AG09309 (cell line): Measurements from ENCODE around the gene LAMA4.

Experiments
- DNase-seq: peaks from one replicate; pipeline ENCODE4 v3.0.0-alpha.2; 2010; ENCODE audit warnings: low read depth
- H3K4me3 ChIP-seq: 2 replicates; pipeline ENCODE4 v1.5.1; 2011; ENCODE audit warnings: mild to moderate bottlenecking, low read depth, low read length, moderate library complexity; ENCODE audit not compliant: control insufficient read depth
- CTCF ChIP-seq: IDR thresholded peaks from 2 replicates; pipeline ENCODE4 v1.5.1; 2011; ENCODE audit warnings: mild to moderate bottlenecking, low read depth, low read length, inconsistent platforms; ENCODE audit not compliant: insufficient read depth, control insufficient read depth; ENCODE audit errors: missing control alignments

LAMA4 gene

DNA sequence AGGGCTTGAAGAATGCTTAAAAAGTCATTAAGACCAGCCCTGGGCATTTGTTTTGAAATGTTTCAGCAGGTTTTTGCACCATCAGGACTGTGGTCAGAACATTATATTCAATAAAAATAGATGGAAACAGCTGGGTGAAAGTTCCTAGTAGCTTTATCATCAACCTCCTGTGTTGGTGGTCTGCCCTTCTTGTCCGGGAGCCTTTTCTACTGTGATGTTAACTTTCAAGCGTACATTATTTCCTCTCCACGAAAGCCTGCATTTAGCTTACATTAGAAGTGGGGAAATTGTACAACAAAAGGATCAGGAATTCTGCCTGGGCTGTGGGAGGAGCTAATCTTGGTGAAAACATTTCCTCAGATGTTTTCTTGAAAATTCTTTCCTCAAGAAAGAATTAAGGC lies 71.1 kb downstream of the LAMA4 start:
- DNase-seq = peak; percentile 52
- H3K4me3 ChIP-seq = no peak overlapping the region
- TF ChIP-seq CTCF = no peak

DNA sequence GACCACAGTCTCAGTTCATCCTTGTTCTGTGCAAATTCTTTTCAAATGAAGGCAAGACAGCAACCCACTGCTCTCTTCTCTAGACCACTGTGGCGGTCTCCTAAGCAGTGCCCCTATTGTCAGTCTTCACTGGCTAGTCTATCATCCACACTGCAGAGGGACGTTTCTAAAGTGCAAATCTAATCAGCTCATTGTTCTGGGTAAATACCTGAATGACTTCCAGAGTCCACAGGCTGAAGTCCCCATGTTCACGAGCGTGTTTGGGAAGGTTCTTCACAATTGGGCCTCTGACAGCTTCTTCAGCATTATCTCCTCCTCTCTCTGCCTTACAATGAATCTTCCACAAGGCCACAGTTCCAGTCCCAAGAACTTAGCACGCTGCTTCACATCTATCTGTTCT lies 73.2 kb downstream of the LAMA4 start:
- no peak overlapping the region for H3K4me3 ChIP-seq
- no peak for DNase-seq
- TF ChIP-seq CTCF = no peak

DNA sequence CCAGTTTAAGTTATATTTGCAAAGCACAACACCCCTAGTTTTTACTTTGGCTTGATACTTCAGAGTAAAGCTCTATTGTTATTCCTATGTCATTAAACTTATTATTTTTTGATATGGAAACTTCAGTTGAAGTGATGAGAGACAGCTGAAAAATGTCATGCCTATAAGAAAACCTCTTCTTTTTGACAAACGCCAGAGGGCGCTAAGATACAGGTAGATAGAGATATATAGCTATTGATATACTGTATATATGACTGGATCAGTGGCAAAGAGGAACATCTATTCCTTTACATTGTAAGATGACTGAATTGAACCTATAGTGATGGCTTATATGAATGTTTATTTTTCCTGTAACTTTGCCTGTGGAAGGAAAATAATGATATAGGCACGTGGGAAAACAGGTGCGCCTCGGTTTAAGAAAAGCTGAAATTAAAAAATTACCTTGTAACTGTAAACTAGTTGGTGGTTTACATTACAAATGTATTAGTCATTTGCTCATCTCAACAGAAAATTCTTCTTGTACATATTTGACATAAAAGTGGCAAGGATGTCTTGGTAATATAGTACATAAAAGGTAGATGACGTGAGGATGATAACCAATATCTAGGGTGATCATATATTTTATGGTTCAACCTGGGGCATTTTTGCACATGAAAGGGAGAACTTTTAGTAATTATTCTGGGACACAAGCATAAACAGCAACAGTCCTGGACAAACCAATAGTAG lies 74.1 kb downstream of the LAMA4 start:
- TF ChIP-seq CTCF = peak; percentile 58
- DNase-seq = peak; percentile 73
- H3K4me3 ChIP-seq = no peak overlapping the region

DNA sequence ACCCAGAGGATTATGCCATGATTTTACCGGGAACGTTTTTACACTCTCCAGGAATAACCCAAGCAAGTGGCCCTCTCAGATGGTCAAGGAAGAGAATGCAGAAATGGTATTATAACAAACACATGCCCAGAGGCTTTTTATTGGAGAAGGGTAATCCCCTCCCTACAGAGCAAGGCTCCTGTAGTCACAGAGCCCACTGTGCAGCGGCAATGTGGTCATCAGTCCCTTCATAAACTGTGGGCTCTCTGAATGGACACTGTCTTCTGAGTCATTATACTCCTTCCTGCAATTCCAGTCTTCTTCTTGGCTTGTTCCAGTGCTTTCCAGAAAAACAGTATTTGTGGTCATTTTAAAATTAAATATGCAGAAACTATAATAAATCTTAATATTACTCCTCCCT lies 74.7 kb downstream of the LAMA4 start:
- DNase-seq = no peak
- H3K4me3 ChIP-seq = no peak overlapping the region
- TF ChIP-seq CTCF = no peak

GRCh38 chr6:112178846-112179245 lies 75.5 kb downstream of the LAMA4 start:
- H3K4me3 ChIP-seq = no peak overlapping the region
- DNase-seq = no peak
- TF ChIP-seq CTCF = no peak

- no peak overlapping the region for H3K4me3 ChIP-seq
- no peak for TF ChIP-seq CTCF
- DNase-seq = no peak
These were observed 77.3 kb downstream of the LAMA4 start for GRCh38 chr6:112177092-112177491.
